SHP77 treated with DMSO at 0.1 percent for 48 hours (cell line): Measurements from ENCODE around the gene ASAP3.

Source experiments
- DNase-seq: peaks from one replicate; lab custom pipeline; 2025; lab: John Stamatoyannopoulos, UW

Gene ASAP3

GRCh38 chr1:23422941-23423340 is 61.0 kb downstream of the ASAP3 start:
- DNase-seq, result no peak

GRCh38 chr1:23422241-23422877 is 61.6 kb downstream of the ASAP3 start:
- peak; percentile 36 for DNase-seq

GRCh38 chr1:23421753-23422240 is 62.2 kb downstream of the ASAP3 start:
- peak; percentile 23 for DNase-seq

GRCh38 chr1:23421343-23421742 is 62.6 kb downstream of the ASAP3 start:
- DNase-seq, result no peak

- DNase-seq, result no peak
Measured at GRCh38 chr1:23420778-23421177, 63.2 kb downstream of the ASAP3 start.

- no peak for DNase-seq
Measured at GRCh38 chr1:23419180-23419579, 64.8 kb downstream of the ASAP3 start.

GRCh38 chr1:23417570-23417969 is 66.4 kb downstream of the ASAP3 start:
- peak; percentile 30 for DNase-seq

- DNase-seq, result no peak
Measured at GRCh38 chr1:23416964-23417363, 67.0 kb downstream of the ASAP3 start.

- DNase-seq, result no peak
Measured at GRCh38 chr1:23408797-23409290, 75.1 kb downstream of the ASAP3 start.

GRCh38 chr1:23407016-23407630 is 76.9 kb downstream of the ASAP3 start:
- no peak for DNase-seq

GRCh38 chr1:23405946-23406345 is 78.0 kb downstream of the ASAP3 start:
- DNase-seq, result no peak

- DNase-seq, result peak; percentile 91
Measured at GRCh38 chr1:23403735-23404486, 80.1 kb downstream of the ASAP3 start.

GRCh38 chr1:23403355-23403734 is 80.6 kb downstream of the ASAP3 start:
- DNase-seq, result no peak

- peak; percentile 14 for DNase-seq
Measured at GRCh38 chr1:23403038-23403336, 81.0 kb downstream of the ASAP3 start.

GRCh38 chr1:23402286-23403037 is 81.5 kb downstream of the ASAP3 start:
- DNase-seq, result no peak

- no peak for DNase-seq
Measured at GRCh38 chr1:23401313-23401712, 82.7 kb downstream of the ASAP3 start.

- no peak for DNase-seq
Measured at GRCh38 chr1:23400324-23401114, 83.5 kb downstream of the ASAP3 start.

- DNase-seq, result no peak
Measured at GRCh38 chr1:23399229-23399628, 84.8 kb downstream of the ASAP3 start.

GRCh38 chr1:23397908-23398307 is 86.1 kb downstream of the ASAP3 start:
- no peak for DNase-seq

GRCh38 chr1:23396380-23396779 is 87.6 kb downstream of the ASAP3 start:
- DNase-seq, result no peak

- DNase-seq, result no peak
Measured at GRCh38 chr1:23395849-23396248, 88.1 kb downstream of the ASAP3 start.
